CD4-positive, alpha-beta T cell treated with Interferon alpha-2 for 1 hour (primary cell): ENCODE data around the gene ASPHD2.
"Not testable (repeated sequence)": the region's sequence is repeated elsewhere in the genome, so short reads cannot be mapped to it uniquely, and the experiment has no call there.

Source experiments
- DNase-seq, 2 donors: peaks; one replicate each; pipeline ENCODE4 v3.0.0-alpha.2; 2020 to 2022

Gene ASPHD2, protein sequence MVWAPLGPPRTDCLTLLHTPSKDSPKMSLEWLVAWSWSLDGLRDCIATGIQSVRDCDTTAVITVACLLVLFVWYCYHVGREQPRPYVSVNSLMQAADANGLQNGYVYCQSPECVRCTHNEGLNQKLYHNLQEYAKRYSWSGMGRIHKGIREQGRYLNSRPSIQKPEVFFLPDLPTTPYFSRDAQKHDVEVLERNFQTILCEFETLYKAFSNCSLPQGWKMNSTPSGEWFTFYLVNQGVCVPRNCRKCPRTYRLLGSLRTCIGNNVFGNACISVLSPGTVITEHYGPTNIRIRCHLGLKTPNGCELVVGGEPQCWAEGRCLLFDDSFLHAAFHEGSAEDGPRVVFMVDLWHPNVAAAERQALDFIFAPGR

GRCh38 chr22:26428515-26429457 lies at the start of gene ASPHD2:
Gene ASPHD2 (plus strand): TSS chr22:26429260. CDS start chr22:26433616, 4,356 bp downstream.
- peak; percentile 83 to 87 for DNase-seq

- no peak for DNase-seq
Measured at GRCh38 chr22:26380072-26380830, 48.8 kb upstream of the ASPHD2 start.

- no peak for DNase-seq
Measured at GRCh38 chr22:26382782-26383181, 46.3 kb upstream of the ASPHD2 start.

GRCh38 chr22:26383968-26384556 lies 45.0 kb upstream of the ASPHD2 start:
- DNase-seq = no peak

- no peak for DNase-seq
Measured at GRCh38 chr22:26385164-26385563, 43.9 kb upstream of the ASPHD2 start.

DNA sequence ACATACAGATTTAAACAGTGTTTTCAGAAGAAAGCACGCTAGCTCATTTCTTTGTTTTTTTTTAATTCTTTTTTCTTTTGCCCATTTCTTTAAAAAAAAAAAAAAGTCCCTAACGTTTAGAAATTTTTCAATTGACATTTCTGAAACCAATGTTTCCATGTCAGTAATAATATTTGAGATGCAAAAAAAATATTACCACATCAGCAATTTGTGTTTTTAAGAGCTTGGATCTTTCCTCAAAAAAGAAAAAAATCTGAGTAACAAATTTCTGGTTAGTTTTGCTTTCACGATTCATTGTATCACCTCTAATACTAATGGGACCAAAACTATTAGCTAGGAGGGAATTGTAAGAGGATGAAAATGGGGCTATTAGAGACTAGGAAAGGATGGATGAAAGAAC lies 39.9 kb upstream of the ASPHD2 start:
- DNase-seq = no peak

- DNase-seq = no peak
Measured at GRCh38 chr22:26391091-26391490, 38.0 kb upstream of the ASPHD2 start.

DNA sequence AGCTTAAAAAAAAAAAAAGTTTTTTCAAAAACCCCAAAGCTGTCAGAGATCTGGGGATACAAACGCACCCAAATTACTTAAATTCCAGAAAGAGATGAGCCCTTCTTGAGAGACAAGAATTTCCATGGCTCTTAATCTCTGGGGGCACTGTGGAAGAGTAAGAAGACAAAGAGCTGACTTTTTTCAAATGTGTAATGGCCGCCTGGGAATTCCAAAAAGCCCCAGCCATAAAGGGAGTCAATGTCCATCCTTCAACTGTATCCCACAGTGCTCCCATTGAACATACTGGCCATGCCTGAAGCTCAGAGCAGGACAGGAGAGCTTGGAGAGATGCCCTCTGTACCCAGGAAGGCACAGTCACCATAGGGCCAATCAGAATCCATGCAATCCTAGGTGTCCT lies 37.4 kb upstream of the ASPHD2 start:
- DNase-seq = no peak

DNA sequence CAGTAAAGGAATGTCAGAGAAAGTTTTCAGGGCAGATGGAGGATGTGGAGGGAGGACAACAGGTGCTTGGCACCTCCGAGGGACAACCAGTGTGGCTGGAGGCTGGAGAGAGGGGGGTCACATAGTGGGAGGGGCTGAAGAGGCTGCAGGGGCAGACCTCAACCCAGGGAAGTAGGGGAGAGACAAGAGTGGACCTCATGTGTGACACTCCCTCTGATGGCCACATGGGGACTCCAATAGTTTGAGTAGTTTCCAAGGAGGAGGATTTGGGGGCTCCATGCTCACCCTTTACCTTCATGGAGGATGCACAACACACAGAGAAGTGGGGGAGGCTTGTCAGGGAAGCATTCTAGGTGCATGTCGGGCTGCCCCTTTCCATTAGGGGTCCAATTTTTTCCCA lies 35.1 kb upstream of the ASPHD2 start:
- DNase-seq = no peak

DNA sequence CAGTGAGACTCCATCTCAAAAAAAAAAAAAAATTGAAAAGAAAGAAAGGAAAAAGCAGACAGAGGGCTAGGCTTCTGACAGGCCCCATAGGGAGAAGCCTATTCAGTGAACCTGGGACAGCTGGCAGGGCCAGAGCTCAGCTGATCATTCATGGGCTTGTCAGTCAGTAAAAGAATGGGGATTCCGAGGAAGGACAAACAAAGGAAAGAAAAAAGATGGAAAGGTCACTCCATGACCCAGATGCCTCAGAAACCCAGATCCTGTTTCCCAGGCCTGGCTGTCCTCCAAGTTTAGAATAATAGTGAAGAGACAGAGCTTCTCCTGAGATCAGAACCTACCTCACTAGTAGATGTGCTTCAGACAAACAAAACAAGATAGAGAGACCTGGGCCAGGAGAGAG lies 34.3 kb upstream of the ASPHD2 start:
- no peak for DNase-seq

- no peak for DNase-seq
Measured at GRCh38 chr22:26395926-26396325, 33.1 kb upstream of the ASPHD2 start.

- peak; percentile 63 to 65 for DNase-seq
Measured at GRCh38 chr22:26398741-26399153, 30.3 kb upstream of the ASPHD2 start.

- DNase-seq = no peak
Measured at GRCh38 chr22:26399289-26399688, 29.8 kb upstream of the ASPHD2 start.

DNA sequence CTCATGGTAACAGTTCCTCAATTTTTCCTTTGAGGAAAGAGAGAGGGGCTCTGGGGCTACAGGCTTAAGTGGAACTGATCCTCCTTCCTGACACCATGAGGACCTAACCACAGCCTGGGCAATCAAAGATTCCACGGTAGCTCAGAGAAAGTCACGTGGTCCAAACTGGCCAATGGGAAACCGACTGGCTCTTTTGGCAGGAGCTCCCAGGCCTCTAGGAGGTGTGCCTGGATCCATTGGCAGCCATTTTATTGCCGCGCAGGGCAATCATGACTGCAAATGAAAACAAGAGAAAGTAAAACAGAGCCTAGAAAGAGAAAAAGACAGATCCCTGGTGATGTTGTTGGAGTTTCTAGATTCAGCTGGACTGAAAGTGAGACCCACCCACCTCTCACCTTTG lies 27.3 kb upstream of the ASPHD2 start:
- DNase-seq = no peak

- peak in 1 of 2 donors; percentile 6 for DNase-seq
Measured at GRCh38 chr22:26404851-26405421, 24.1 kb upstream of the ASPHD2 start.

- DNase-seq = no peak
Measured at GRCh38 chr22:26406118-26406517, 22.9 kb upstream of the ASPHD2 start.

DNA sequence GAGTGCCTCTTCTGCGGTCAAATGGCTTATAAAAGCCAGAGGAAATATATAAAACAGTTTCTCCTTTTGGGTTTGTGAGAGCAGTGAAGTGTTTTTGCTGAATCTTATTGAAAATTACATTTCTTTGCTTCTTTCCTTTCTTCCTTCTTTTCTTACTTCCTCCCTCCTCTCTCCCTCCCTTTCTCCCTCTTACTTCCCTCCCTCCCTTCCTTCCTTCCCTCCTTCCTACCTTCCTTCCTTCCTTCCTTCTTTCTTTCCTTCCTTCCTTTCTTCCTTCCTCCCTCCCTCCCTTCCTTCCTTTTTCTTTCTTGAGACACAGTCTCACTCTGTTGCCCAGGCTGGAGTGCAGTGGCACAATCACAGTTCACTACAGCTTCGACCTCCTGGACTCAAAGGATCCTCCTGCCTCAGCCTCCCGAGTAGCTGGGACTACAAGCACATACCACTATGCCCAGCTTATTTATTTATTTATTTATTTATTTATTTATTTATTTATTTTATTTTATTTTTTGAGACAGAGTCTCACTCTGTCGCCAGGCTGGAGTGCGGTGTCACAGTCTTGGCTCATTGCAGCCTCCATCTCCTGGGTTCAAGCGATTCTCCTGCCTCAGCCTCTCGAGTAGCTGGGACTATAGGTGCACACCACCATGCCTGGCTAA lies 20.4 kb upstream of the ASPHD2 start:
- DNase-seq = not testable (repeated sequence)

- no peak for DNase-seq
Measured at GRCh38 chr22:26409719-26410335, 19.2 kb upstream of the ASPHD2 start.

DNA sequence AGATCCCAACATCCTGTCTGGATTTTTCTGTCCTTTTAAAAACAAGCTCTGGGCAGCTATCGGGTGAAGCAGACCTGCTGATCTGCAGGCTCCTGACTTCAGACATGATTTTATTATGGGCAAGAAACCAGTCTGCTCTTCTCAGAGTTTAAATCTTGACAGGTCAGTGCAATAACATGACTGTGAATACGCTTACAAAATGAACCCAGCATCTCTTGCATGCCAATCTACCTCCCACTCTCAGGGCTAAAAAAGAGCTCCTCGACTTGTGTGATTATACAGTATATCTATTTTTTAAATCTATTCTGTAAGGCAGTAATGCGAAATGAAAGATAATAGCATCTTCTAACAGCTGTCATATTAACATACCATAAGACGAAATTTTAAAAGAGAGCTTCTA lies 18.7 kb upstream of the ASPHD2 start:
- no peak for DNase-seq

- DNase-seq = no peak
Measured at GRCh38 chr22:26414347-26414746, 14.7 kb upstream of the ASPHD2 start.

- DNase-seq = no peak
Measured at GRCh38 chr22:26416256-26416655, 12.8 kb upstream of the ASPHD2 start.
